ENCODE data around the gene KCNQ2.

Gene KCNQ2

GRCh38 chr20:63409834-63410435, 62.5 kb downstream of the KCNQ2 start:
- no peak overlapping the region for H3K4me3 ChIP-seq (ENCODE audit: low read length)
- H3K9ac ChIP-seq (ENCODE audit: low read depth, low read length) = no peak overlapping the region
- no peaks in the 10 kb centered on the region for H3K4me1 ChIP-seq (ENCODE audit: insufficient read depth, low read length)
- WGBS = 93% methylated on average over 21 of the region's 23 CpGs
- no peaks in the 10 kb centered on the region for H3K27me3 ChIP-seq (ENCODE audit: insufficient read depth, low read length)
- H3K27ac ChIP-seq (ENCODE audit: low read depth, low read length) = no peak overlapping the region
- H3K36me3 ChIP-seq (ENCODE audit: insufficient read depth, low read length) = no peaks in the 10 kb centered on the region
- H3K9me3 ChIP-seq (ENCODE audit: insufficient read depth, low read depth, low read length) = no peaks in the 10 kb centered on the region

GRCh38 chr20:63409066-63409833, 63.2 kb downstream of the KCNQ2 start:
- Histone ChIP-seq H3K4me3 (ENCODE audit: low read length) (no peak overlapping the region), H3K27ac (ENCODE audit: low read depth, low read length) (no peak overlapping the region)
- 92% methylated on average over 20 of the region's 21 CpGs for WGBS

GRCh38 chr20:63408684-63409046, 63.8 kb downstream of the KCNQ2 start:
- Histone ChIP-seq H3K9ac (ENCODE audit: low read depth, low read length) (no peak overlapping the region), H3K36me3 (ENCODE audit: insufficient read depth, low read length) (no peaks in the 10 kb centered on the region), H3K27me3 (ENCODE audit: insufficient read depth, low read length) (no peaks in the 10 kb centered on the region), H3K27ac (ENCODE audit: low read depth, low read length) (no peak overlapping the region), H3K4me3 (ENCODE audit: low read length) (no peak overlapping the region), H3K4me1 (ENCODE audit: insufficient read depth, low read length) (no peaks in the 10 kb centered on the region), H3K9me3 (ENCODE audit: insufficient read depth, low read depth, low read length) (no peaks in the 10 kb centered on the region)
- 92% methylated on average over 21 of the region's 21 CpGs for WGBS

More at GRCh38 chr20:63409066-63409833, 63.2 kb downstream of the KCNQ2 start:
- Histone ChIP-seq H3K9me3 (ENCODE audit: insufficient read depth, low read depth, low read length) (no peaks in the 10 kb centered on the region), H3K4me1 (ENCODE audit: insufficient read depth, low read length) (no peaks in the 10 kb centered on the region), H3K36me3 (ENCODE audit: insufficient read depth, low read length) (no peaks in the 10 kb centered on the region), H3K9ac (ENCODE audit: low read depth, low read length) (no peak overlapping the region), H3K27me3 (ENCODE audit: insufficient read depth, low read length) (no peaks in the 10 kb centered on the region)

DNA sequence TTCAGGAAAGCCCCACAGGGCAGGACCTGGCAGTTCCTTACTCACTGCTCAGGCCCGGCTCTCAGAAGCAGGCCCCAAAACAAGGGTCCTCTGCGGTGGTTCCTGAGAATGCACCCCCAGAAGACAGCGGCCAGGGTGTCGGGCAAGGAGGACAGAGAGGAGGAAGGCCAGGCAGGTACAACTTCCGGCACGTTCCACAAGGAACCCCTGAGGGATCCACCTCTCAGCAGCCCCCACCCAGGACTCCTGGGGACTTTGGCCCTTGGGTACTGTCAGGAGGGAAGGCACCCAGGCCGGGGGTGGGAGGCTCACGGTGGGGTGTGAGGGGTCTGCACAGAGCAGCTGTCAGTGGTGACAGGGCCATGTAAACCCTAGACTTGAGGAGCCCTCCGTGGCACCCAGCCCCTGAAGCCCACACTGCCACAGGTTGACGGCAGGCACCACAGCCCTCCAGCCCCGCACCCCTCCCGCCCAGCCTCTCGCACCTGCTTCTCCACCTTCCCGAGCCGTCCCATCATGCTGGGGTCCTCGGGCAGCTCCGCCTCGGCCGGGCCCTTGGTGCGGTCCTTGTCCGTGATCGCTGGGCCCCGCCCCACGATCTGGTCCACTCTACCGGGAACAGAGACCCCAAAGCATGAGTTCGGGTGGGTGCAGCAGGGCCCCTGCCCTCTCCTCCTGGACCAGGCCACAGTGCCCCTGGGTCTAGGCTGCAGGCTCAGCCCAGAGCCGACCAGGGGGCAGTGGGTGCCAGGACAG, 64.3 kb downstream of the KCNQ2 start:
- H3K4me1 ChIP-seq (ENCODE audit: insufficient read depth, low read length) = no peaks in the 10 kb centered on the region
- no peaks in the 10 kb centered on the region for H3K36me3 ChIP-seq (ENCODE audit: insufficient read depth, low read length)
- no peak overlapping the region for H3K9ac ChIP-seq (ENCODE audit: low read depth, low read length)
- no peak overlapping the region for H3K4me3 ChIP-seq (ENCODE audit: low read length)
- H3K27ac ChIP-seq (ENCODE audit: low read depth, low read length) = no peak overlapping the region
- WGBS = 95% methylated on average over 27 of the region's 27 CpGs
- no peaks in the 10 kb centered on the region for H3K27me3 ChIP-seq (ENCODE audit: insufficient read depth, low read length)
- no peaks in the 10 kb centered on the region for H3K9me3 ChIP-seq (ENCODE audit: insufficient read depth, low read depth, low read length)

DNA sequence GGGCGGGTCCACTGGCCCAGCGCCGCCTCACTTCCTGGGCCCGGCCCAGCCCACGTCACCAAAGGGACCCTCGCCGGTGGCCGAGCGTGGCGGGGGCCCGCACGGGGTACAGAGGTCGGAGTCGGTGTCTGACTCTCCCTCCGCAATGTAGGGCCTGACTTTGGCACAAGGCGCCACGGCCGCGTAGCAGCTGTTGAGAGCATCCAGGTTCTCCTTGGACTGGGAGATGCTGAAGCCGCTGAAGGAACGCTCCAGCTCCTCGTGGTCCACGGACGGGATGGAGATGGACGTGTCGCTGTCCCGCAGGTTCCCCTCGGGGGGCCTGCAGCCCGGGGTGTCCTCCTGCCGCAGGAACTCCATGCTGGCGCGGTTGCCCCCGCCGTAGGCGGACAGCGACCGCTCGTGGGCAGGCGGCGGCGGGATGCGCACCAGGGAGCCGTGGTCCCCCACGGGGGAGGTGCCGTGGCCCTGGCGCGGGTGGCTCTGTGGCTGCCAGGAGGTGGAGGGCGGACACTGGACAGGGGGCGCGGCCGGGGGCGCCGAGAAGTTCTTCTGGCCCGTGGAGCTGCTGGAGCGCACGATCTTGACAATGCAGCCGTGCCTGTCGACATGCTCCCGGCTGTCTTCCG, 65.7 kb downstream of the KCNQ2 start:
- Histone ChIP-seq H3K4me1 (ENCODE audit: insufficient read depth, low read length) (no peaks in the 10 kb centered on the region), H3K9ac (ENCODE audit: low read depth, low read length) (no peak overlapping the region), H3K36me3 (ENCODE audit: insufficient read depth, low read length) (no peaks in the 10 kb centered on the region), H3K4me3 (ENCODE audit: low read length) (no peak overlapping the region), H3K27me3 (ENCODE audit: insufficient read depth, low read length) (no peaks in the 10 kb centered on the region), H3K9me3 (ENCODE audit: insufficient read depth, low read depth, low read length) (no peaks in the 10 kb centered on the region), H3K27ac (ENCODE audit: low read depth, low read length) (no peak overlapping the region)
- 96% methylated on average over 60 of the region's 60 CpGs for WGBS

GRCh38 chr20:63406011-63406410, 66.4 kb downstream of the KCNQ2 start:
- H3K4me3 ChIP-seq (ENCODE audit: low read length) = no peak overlapping the region
- H3K27ac ChIP-seq (ENCODE audit: low read depth, low read length) = no peak overlapping the region
- H3K36me3 ChIP-seq (ENCODE audit: insufficient read depth, low read length) = no peaks in the 10 kb centered on the region
- 95% methylated on average over 23 of the region's 23 CpGs for WGBS
- H3K27me3 ChIP-seq (ENCODE audit: insufficient read depth, low read length) = no peaks in the 10 kb centered on the region
- no peaks in the 10 kb centered on the region for H3K4me1 ChIP-seq (ENCODE audit: insufficient read depth, low read length)
- no peak overlapping the region for H3K9ac ChIP-seq (ENCODE audit: low read depth, low read length)
- no peaks in the 10 kb centered on the region for H3K9me3 ChIP-seq (ENCODE audit: insufficient read depth, low read depth, low read length)

- no peak overlapping the region for H3K9ac ChIP-seq (ENCODE audit: low read depth, low read length)
- H3K27ac ChIP-seq (ENCODE audit: low read depth, low read length) = no peak overlapping the region
- no peaks in the 10 kb centered on the region for H3K36me3 ChIP-seq (ENCODE audit: insufficient read depth, low read length)
- H3K9me3 ChIP-seq (ENCODE audit: insufficient read depth, low read depth, low read length) = no peaks in the 10 kb centered on the region
- WGBS = 92% methylated on average over 31 of the region's 31 CpGs
- H3K4me1 ChIP-seq (ENCODE audit: insufficient read depth, low read length) = no peaks in the 10 kb centered on the region
- H3K4me3 ChIP-seq (ENCODE audit: low read length) = no peak overlapping the region
- no peaks in the 10 kb centered on the region for H3K27me3 ChIP-seq (ENCODE audit: insufficient read depth, low read length)
Measured at GRCh38 chr20:63405102-63405730, 67.2 kb downstream of the KCNQ2 start.

- Histone ChIP-seq H3K27ac (ENCODE audit: low read depth, low read length) (no peak overlapping the region), H3K4me1 (ENCODE audit: insufficient read depth, low read length) (no peaks in the 10 kb centered on the region), H3K27me3 (ENCODE audit: insufficient read depth, low read length) (no peaks in the 10 kb centered on the region), H3K36me3 (ENCODE audit: insufficient read depth, low read length) (no peaks in the 10 kb centered on the region), H3K4me3 (ENCODE audit: low read length) (no peak overlapping the region), H3K9ac (ENCODE audit: low read depth, low read length) (no peak overlapping the region), H3K9me3 (ENCODE audit: insufficient read depth, low read depth, low read length) (no peaks in the 10 kb centered on the region)
- 89% methylated on average over 34 of the region's 34 CpGs for WGBS
Measured at GRCh38 chr20:63404129-63405085, 68.0 kb downstream of the KCNQ2 start.

DNA sequence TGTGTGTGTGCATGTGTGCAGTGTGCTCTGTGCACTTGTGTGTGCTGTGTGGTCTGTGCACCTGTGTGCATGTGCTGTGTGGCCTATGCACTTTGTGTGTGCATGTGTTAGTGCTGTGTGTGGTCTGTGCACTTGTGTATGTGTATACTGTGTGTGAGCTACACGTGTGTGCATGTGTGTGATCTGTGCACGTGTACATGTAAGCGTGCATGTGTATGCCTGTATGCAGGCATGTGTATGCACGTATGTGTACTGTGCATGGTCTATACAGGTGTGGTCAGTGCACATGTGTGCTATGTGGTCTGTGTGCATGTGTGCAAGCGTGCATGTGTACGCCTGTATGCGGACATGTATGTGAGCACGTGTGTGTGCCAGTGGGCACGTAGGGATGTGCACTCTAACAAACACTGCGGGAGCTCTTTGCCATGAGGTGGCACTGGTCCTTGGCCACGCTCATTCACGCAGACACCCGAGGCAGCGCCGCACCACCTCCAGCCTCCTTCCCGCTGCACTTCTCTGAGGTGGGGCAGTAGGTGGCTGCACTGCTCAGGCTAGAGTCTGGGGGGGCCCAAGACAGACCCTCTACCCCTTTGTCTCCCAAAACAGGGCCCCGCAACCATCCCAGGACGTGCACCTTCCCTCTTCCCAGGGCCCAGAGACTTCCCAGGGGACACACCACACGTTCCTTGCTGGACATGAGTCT, 68.9 kb downstream of the KCNQ2 start:
- 95% methylated on average over 19 of the region's 19 CpGs for WGBS
- no peak overlapping the region for H3K4me3 ChIP-seq (ENCODE audit: low read length)
- H3K9me3 ChIP-seq (ENCODE audit: insufficient read depth, low read depth, low read length) = no peaks in the 10 kb centered on the region
- no peak overlapping the region for H3K9ac ChIP-seq (ENCODE audit: low read depth, low read length)
- H3K4me1 ChIP-seq (ENCODE audit: insufficient read depth, low read length) = no peaks in the 10 kb centered on the region
- H3K27me3 ChIP-seq (ENCODE audit: insufficient read depth, low read length) = no peaks in the 10 kb centered on the region
- H3K27ac ChIP-seq (ENCODE audit: low read depth, low read length) = no peak overlapping the region
- H3K36me3 ChIP-seq (ENCODE audit: insufficient read depth, low read length) = no peaks in the 10 kb centered on the region

DNA sequence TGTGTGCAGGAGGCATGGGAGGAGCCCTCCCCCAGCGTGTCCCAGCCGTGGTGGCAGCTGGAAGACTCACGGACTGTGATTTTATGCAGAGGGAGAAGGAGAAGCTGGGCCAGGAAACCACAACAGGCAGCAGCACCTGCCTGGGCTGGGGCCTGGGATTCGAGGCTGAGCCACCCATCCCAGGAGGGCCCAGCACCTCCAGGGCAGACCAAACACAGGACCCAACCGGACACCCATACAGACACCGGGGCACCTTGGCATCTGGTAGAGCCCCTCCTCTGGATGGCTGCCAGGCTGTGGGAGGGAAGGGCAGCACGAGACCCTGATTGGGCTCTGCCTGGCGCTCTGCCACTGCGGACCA, 69.6 kb downstream of the KCNQ2 start:
- 90% methylated on average over 9 of the region's 9 CpGs for WGBS
- Histone ChIP-seq H3K36me3 (ENCODE audit: insufficient read depth, low read length) (no peaks in the 10 kb centered on the region), H3K4me1 (ENCODE audit: insufficient read depth, low read length) (no peaks in the 10 kb centered on the region), H3K27ac (ENCODE audit: low read depth, low read length) (no peak overlapping the region), H3K4me3 (ENCODE audit: low read length) (no peak overlapping the region), H3K27me3 (ENCODE audit: insufficient read depth, low read length) (no peaks in the 10 kb centered on the region), H3K9me3 (ENCODE audit: insufficient read depth, low read depth, low read length) (no peaks in the 10 kb centered on the region), H3K9ac (ENCODE audit: low read depth, low read length) (no peak overlapping the region)

Data from HUES64 (cell line).